ENCODE results near the gene DMBX1.

Gene DMBX1

DNA sequence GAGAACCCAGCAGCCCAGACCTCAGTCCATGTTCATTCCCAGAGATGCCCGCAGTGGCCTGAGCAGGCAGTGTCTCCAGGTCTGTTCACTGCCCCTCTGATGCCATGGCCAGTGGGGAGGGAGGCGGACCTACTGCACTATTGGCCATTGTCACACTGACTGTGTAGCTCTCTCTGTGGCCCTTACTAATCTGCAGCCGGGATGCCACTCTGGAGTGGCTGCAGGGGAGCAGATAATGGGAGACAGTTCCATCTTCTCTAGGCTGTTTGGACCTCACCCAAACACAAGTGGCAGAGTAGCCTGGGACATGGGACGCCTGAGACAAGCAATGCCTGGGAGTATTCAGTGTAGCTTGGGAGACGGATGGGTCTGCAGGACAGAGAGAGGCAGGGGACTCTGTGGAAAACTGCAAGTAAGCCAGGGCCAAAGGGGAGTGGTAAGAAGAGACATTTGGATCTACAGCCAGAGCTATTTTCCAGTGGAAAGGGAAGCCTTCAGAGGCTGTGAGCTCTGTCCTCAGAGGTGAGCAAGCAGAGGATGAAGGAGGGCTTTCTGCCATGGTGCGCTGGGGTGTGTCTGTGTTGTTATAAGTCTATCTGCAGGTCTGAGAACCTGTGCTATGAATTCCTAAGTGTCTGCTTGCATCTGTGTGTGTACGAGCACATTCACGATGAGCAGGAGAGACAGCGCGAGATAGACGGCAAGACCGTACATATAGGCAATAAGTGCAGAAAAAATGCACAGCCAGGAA, 26.7 kb downstream of the DMBX1 start:
- no peaks in the 10 kb centered on the region for H3K9me3 ChIP-seq (ENCODE audit: control insufficient read depth, insufficient read depth, low read length)
- no peak overlapping the region for H3K4me2 ChIP-seq (ENCODE audit: low read length)
- H4K20me1 ChIP-seq (ENCODE audit: control insufficient read depth, insufficient read depth, low read depth, low read length), result no peaks in the 10 kb centered on the region; the same call in 1 of the 2 replicates
- H3K36me3 ChIP-seq (ENCODE audit: control insufficient read depth, low read length), result no peaks in the 10 kb centered on the region
- TF ChIP-seq, protein P1, sequence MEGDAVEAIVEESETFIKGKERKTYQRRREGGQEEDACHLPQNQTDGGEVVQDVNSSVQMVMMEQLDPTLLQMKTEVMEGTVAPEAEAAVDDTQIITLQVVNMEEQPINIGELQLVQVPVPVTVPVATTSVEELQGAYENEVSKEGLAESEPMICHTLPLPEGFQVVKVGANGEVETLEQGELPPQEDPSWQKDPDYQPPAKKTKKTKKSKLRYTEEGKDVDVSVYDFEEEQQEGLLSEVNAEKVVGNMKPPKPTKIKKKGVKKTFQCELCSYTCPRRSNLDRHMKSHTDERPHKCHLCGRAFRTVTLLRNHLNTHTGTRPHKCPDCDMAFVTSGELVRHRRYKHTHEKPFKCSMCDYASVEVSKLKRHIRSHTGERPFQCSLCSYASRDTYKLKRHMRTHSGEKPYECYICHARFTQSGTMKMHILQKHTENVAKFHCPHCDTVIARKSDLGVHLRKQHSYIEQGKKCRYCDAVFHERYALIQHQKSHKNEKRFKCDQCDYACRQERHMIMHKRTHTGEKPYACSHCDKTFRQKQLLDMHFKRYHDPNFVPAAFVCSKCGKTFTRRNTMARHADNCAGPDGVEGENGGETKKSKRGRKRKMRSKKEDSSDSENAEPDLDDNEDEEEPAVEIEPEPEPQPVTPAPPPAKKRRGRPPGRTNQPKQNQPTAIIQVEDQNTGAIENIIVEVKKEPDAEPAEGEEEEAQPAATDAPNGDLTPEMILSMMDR (IDR thresholded peaks at IDR 0.05; ENCODE audit: low read depth, low read length, poor library complexity, severe bottlenecking), result no peak
- TF ChIP-seq EZH2phosphoT487 (IDR thresholded peaks at IDR 0.05; ENCODE audit: borderline replicate concordance, low read length), result no peak
- no peak overlapping the region for H3K27ac ChIP-seq (ENCODE audit: low read depth, low read length)
- H3K79me2 ChIP-seq (ENCODE audit: control insufficient read depth, low read length), result no peaks in the 10 kb centered on the region
- H3F3A ChIP-seq (ENCODE audit: control insufficient read depth, insufficient read depth), result no peaks in the 10 kb centered on the region
- peaks cover 28% of the 10 kb centered on the region; the same call in 1 of the 2 replicates for H3K27me3 ChIP-seq (ENCODE audit: control insufficient read depth, low read length)
- H3K9me2 ChIP-seq (replicated peaks; ENCODE audit: control insufficient read depth, low read length), result no peaks in the 10 kb centered on the region
- no peaks in the 10 kb centered on the region for H3K4me1 ChIP-seq (ENCODE audit: control insufficient read depth, low read length)
- no peak overlapping the region for H3K4me3 ChIP-seq (ENCODE audit: low read length)

DNA sequence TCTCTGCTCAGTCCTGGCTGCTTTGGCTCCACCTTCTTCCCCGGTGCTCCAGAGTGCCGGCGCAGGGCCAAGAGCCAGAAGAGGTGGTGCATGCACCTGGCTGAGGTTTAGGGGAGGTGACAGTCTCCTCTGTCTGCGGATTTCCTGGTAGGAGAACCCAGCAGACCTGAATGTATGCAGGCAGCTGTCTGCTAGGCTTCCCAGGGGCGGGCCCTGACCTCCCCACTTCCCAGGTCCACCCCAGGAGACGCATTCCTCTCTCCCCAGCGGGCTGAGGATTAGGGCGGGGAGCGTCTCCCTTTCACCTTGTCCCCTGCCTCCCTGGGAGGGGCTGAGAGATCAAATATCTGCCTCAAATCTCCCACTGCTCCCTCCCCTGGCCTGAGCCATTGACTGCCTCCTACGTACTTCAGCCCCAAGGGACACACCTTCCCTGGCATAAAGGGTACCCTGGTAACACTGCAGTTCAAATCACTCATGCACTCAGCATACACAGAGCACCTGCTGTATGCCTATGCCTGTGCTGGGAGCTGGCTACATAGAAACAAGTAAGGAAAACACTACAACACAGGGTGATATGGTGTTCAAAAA, 27.5 kb downstream of the DMBX1 start:
- H4K20me1 ChIP-seq (ENCODE audit: control insufficient read depth, insufficient read depth, low read depth, low read length), result no peaks in the 10 kb centered on the region; the same call in 1 of the 2 replicates
- H3K9me3 ChIP-seq (ENCODE audit: control insufficient read depth, insufficient read depth, low read length), result no peaks in the 10 kb centered on the region
- H3K4me1 ChIP-seq (ENCODE audit: control insufficient read depth, low read length), result no peaks in the 10 kb centered on the region
- no peak overlapping the region for H3K27ac ChIP-seq (ENCODE audit: low read depth, low read length)
- H3K4me3 ChIP-seq (ENCODE audit: low read length), result no peak overlapping the region
- H3K79me2 ChIP-seq (ENCODE audit: control insufficient read depth, low read length), result no peaks in the 10 kb centered on the region
- H3K36me3 ChIP-seq (ENCODE audit: control insufficient read depth, low read length), result no peaks in the 10 kb centered on the region
- H3F3A ChIP-seq (ENCODE audit: control insufficient read depth, insufficient read depth), result no peaks in the 10 kb centered on the region
- no peak overlapping the region for H3K4me2 ChIP-seq (ENCODE audit: low read length)
- no peaks in the 10 kb centered on the region for H3K9me2 ChIP-seq (replicated peaks; ENCODE audit: control insufficient read depth, low read length)
- TF ChIP-seq, protein P1 (IDR thresholded peaks at IDR 0.05; ENCODE audit: low read depth, low read length, poor library complexity, severe bottlenecking), result no peak
- TF ChIP-seq EZH2phosphoT487 (IDR thresholded peaks at IDR 0.05; ENCODE audit: borderline replicate concordance, low read length), result no peak
- peaks cover 32% of the 10 kb centered on the region for H3K27me3 ChIP-seq (ENCODE audit: control insufficient read depth, low read length)

DNA sequence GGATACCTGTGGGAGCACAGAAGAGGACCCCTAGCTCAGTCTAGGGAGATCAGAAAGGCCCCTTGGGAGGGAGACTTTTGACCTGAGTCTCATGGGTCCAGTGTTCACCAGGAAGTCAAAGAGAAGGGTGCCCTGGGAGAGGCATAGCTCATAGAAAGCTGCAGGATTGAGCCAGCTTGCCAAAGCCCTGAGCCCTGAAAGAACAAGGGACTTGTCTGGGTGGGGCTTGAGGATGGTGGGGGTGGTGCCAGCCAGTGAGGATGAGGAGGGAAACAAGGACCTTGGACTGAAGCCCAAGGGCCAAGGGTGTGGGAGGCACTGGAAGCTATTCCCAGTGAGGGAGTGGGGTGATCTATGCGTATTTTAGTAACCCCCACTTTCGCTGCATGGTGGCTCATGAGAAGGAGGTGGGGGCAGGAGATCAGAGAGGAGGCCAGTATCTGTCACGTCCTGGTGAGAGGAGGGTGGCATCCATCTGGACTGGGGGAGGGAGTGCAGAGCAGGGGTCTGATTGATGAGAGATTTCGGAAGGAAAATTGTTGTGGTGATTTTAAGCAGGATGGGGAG, 28.4 kb downstream of the DMBX1 start:
- no peak overlapping the region for H3K4me2 ChIP-seq (ENCODE audit: low read length)
- no peaks in the 10 kb centered on the region; the same call in 1 of the 2 replicates for H4K20me1 ChIP-seq (ENCODE audit: control insufficient read depth, insufficient read depth, low read depth, low read length)
- no peaks in the 10 kb centered on the region for H3K9me2 ChIP-seq (replicated peaks; ENCODE audit: control insufficient read depth, low read length)
- no peaks in the 10 kb centered on the region for H3K9me3 ChIP-seq (ENCODE audit: control insufficient read depth, insufficient read depth, low read length)
- no peaks in the 10 kb centered on the region for H3K4me1 ChIP-seq (ENCODE audit: control insufficient read depth, low read length)
- H3K36me3 ChIP-seq (ENCODE audit: control insufficient read depth, low read length), result no peaks in the 10 kb centered on the region
- H3K27me3 ChIP-seq (ENCODE audit: control insufficient read depth, low read length), result peaks cover 41% of the 10 kb centered on the region
- H3K4me3 ChIP-seq (ENCODE audit: low read length), result no peak overlapping the region
- H3F3A ChIP-seq (ENCODE audit: control insufficient read depth, insufficient read depth), result no peaks in the 10 kb centered on the region
- TF ChIP-seq, protein P1 (IDR thresholded peaks at IDR 0.05; ENCODE audit: low read depth, low read length, poor library complexity, severe bottlenecking), result no peak
- no peak for TF ChIP-seq EZH2phosphoT487 (IDR thresholded peaks at IDR 0.05; ENCODE audit: borderline replicate concordance, low read length)
- H3K27ac ChIP-seq (ENCODE audit: low read depth, low read length), result no peak overlapping the region
- no peaks in the 10 kb centered on the region for H3K79me2 ChIP-seq (ENCODE audit: control insufficient read depth, low read length)
